Stimulated activated CD8-positive, alpha-beta memory T cell treated with anti-CD3 and anti-CD28 coated beads, Interleukin-15, amount 100 ng/mL, for 4 hours (primary cell): ENCODE measurements around the gene DHX30.
"Not testable (repeated sequence)": the region's sequence is repeated elsewhere in the genome, so short reads cannot be mapped to it uniquely, and the experiment has no call there.

Experiments
- DNase-seq, 2 donors: peaks; one replicate each; pipeline ENCODE4 v3.0.0-alpha.2; 2020; ENCODE audit warnings: low read depth in 2 of 2

The DHX30 gene

DNA sequence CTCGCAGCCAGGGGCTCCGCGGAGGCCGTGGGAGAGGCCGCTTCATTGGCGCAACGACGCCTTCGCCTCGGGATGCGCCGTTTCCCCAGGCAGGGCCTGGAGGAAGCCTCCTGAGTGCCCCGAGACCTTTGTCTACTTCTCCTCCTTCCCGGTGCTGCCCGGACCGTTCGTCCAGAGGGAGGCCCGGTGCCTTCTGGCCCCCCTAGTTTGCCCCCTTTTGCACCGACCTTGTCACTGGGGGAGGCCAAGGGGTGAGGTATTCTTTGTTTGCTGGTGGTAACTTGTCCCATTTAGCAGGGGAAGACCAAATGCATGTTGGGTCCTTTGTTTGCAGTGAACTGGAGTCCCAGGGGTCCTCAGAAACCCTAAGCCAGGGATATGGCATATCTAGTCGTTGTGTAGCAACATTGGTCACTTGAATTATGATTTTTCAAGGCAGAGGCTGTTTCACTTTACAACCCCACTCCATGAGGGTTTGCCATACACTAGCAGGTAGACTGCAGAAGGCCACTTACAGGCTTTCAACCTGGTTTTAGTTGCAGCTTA is 615 bp downstream of the DHX30 start:
- no peak for DNase-seq

GRCh38 chr3:47804577-47804976 is 1.6 kb downstream of the DHX30 start:
- DNase-seq = no peak

GRCh38 chr3:47813551-47814177 is 10.7 kb downstream of the DHX30 start:
- DNase-seq = no peak

DNA sequence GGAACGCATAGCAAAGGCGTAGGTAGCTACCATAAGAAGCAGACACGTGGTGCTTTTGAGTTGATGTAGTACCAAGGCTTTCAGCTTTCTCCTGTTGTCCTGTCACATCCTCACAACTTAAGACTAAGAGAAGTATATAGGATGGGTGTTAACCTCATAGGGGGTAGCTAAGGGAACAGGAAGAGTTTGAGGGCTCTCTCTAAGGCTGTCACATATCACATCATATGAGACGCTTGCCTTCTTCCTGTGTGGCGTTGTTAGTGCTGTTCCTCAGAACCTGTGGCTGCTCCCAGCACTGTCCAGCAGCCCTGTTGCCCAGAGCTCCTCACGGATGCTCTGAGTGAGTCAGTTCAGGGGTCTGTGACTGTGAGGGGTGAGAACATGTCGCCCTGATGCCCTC is 14.7 kb downstream of the DHX30 start:
- DNase-seq = no peak

DNA sequence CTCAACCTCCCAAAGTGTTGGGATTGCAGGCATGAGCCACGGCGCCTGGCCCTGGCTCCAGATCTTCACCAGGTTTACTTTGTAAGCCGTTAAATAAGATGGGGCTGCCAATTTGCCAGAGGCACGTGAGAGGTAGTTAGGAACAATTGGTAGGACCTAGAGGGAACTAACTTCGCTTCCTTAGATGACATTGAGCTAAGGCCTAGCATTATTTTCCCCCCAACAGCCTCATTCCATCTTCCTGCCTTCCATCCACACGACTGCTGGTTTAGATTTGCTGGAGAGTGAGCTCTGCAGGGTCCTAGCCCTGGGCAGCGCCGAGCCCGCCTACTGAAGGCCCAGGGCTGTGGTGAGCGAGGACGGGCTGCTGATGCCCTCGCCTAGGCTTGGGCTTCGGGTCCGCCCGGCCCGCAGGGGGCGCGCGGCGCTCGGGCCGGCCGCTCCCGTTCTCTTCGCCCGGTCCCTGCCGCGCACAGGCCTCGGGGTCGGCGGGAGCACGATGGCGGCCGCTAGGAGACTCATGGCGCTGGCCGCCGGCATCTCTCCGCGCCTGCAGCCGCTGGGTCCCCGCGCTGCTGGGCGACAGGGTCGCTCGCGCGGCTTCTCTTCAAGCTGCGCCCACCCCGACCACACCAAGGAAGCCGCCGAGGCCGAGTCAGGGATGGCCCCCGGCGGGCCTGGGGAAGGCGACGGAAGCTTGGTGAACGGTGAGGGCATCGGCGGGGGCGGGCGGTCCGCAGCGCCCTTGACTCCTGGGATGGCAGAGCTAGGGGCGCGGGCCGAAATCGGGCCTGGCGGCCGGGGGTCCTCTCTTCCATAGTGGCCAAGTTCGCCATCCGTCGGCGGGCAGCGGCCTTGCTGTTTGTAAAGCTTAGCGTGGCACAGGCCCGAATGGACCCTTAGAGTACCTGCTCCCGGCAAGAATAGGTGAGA is 21.9 kb downstream of the DHX30 start:
- peak; percentile 46 to 62 for DNase-seq

- no peak for DNase-seq
These were observed 22.7 kb downstream of the DHX30 start for GRCh38 chr3:47825590-47825989.

DNA sequence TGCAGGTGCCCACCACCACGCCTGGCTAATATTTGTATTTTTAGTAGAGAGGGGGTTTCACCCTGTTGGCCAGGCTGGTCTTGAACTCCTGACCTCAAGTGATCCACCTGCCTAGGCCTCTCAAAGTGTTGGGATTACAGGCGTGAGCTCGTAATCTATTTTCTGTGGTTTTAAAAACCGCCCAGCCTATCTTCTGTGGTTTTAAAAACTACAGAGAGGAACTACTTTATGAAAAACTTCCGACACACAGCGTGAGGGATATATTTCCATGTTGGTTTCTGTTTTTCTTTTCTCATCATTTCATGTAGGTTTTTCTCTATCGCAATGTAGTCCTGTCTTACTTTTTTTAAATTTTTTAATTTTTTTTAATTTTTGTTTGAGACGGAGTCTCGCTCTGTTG is 26.5 kb downstream of the DHX30 start:
- DNase-seq = not testable (repeated sequence)

DNA sequence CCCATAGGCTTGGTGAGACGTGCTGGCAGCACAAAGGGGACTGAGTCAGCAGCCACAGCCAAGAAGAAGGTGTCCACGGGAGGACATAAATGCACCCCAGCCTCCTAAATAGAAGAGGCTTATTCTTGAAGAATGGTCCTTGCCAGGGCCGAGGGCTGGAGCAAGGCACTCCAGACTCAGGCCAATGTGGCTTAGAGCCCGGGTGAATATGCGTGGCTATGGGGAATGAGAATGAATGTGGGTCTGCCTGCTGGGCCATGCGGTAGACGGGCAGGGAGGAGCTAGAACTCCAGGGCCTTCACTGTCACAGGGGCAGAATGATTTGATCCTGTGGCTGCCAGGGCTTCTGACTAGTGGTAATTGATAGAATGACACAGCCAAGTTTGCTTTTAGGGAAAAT is 34.0 kb downstream of the DHX30 start:
- DNase-seq = no peak

GRCh38 chr3:47838503-47838902 is 35.6 kb downstream of the DHX30 start:
- no peak for DNase-seq

DNA sequence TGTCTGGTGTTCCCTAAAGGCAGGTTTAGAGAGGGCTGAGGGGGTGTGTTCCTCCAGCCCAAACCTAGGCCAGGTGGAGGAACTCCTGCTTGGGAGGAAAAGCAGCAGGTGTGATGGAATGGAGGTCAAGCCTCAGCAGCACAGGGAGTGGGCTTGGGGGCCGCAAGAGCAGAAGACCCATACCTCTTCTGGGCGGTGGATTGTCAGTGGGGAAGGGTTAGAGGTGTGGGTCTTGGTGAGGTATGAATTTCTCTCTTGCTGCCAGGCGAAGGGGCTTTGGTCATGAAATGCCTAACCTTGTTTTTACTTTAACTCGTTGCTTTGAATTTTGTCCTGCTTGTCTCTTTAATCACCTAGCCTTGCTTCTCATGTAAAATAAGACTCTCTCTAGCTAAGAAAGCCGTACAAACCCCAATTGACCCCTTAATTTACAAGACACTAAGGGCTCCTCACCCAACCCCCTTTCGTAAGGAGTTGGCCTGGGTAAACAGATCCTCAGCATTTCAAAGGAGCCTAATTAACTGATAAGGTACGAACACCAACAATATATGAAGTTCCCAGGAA is 38.9 kb downstream of the DHX30 start:
- DNase-seq = no peak

GRCh38 chr3:47846186-47846879 is 43.4 kb downstream of the DHX30 start:
- no peak for DNase-seq

DNA sequence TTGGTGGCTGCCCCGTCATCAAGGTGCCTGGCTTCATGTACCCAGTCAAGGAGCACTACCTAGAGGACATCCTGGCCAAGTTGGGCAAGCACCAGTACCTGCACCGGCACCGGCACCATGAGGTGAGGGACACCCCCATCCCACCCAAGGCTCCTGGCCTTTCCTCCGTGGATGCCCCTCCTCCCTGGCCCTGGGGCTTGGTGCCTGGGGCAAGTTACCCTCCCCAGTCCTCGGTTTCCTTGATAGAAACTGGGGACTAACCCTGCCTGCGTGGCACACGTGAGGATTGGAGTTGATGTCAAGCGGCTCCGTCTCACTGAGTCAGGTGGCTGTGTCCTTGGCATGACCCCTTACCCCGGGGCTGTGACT is 43.9 kb downstream of the DHX30 start:
- no peak for DNase-seq

DNA sequence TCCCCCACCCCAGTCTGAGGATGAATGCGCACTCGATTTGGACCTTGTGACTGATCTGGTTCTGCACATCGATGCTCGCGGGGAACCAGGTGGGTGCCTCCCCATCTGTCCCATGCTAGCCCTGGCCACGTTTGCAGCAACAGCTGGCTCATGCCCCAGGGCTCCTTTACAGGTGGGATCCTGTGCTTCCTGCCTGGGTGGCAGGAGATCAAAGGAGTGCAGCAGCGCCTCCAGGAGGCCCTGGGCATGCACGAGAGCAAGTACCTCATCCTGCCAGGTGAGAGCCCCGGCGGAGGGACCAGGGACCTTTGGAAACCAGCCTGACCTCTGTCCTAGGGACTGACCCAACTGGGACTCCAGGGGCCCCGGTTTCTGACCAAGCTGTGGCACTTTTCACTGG is 44.3 kb downstream of the DHX30 start:
- DNase-seq = no peak

GRCh38 chr3:47847801-47848518 is 45.0 kb downstream of the DHX30 start:
- DNase-seq = no peak

GRCh38 chr3:47848599-47849117 is 45.7 kb downstream of the DHX30 start:
- DNase-seq = no peak

DNA sequence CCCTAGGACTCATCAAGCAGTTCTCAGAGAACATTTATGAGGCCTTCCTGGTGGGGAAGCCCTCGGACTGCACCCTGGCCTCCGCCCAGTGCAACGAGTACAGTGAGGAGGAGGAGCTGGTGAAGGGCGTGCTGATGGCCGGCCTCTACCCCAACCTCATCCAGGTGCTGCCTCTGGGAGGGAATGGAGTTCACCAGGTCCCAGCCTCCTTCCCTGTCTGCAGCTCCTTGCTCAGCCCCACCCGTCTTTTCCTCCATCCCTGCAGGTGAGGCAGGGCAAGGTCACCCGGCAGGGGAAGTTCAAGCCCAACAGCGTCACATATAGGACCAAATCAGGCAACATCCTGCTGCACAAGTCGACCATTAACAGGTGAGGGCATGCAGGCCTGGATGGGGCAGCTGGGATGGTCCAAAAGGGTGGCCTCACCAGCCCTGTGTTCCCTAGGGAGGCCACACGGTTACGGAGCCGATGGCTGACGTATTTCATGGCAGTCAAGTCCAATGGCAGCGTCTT is 46.3 kb downstream of the DHX30 start:
- DNase-seq = no peak

DNA sequence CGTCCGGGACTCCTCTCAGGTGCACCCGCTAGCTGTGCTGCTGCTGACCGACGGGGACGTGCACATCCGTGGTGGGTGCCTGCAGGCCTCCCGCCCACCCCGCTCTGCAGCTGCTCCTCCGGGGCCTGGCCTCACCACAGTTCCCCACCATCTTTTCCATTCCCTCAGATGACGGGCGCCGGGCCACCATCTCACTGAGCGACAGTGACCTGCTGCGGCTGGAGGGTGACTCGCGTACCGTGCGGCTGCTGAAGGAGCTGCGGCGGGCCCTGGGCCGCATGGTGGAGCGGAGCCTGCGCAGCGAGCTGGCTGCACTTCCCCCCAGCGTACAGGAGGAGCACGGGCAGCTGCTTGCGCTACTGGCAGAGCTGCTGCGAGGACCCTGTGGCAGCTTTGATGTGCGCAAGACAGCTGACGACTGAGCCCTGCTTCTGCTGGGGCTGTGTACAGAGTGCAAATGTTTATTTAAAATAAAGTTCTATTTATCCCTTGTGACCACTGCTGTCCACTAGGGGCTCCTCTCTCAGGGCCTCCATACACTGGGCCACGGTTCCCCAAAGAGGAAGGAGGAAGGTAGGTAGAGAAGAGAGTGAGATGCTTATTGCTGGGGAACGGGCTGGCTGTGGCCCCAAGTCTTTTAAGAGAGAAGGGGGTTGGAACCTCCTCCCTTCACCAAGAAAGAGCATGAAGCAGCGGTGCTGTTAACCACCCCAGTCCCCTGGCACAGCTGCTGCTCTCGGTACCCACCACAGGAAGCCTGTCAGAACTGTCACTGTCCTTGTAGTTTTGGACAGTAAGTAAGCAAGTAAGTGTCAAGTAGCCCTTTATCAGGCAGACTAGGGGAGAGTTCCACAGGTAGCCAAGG is 47.0 kb downstream of the DHX30 start:
- DNase-seq = no peak

DNA sequence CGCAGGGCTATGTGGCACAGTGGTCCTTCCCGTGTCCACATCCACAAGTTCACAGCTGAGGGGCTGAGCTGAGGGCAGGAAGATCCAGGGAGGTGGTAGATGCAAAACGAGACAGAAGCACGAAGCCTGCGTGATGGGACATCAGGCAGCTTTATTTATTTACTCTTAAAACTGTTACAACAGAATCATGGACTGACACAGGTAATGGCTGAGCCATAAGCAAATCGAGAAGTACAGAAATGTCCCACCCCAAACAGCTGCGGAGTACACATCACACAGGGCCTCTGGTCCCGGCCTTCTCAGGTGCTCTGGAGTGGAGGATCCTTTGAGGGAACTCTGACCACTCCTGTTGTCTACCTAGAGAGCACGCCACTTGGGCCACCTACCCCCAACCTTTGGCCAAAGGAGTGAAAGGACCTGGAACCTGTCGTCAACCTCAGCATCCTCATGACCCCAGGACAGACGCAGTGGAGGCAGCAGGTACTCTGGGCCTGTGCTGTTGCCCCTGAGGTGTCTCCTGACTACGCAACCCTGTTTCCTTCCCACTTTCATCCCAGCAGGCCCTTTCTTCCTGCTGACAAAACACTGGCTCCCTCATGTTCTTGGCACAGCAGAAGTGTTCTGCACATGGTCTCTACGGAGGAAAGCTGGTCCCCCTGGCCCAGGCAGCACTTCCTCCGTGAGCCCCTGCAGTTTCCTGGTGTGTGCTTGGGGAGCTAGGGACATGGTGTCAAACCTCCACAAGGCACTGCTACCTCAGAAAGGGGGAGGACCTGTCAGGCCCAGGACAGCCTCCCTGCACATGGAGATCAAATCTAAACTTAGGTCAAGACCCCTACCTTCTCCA is 47.8 kb downstream of the DHX30 start:
- DNase-seq = no peak
